Tibial nerve (tissue), 4 donors: ENCODE data around the gene TUBGCP2.

ENCODE experiments used
- EP300 ChIP-seq, 2 donors: sonication (generic); formaldehyde crosslinking; IDR thresholded peaks; one replicate each; pipeline ENCODE4 v1.6.1; 2017; ENCODE audit warnings: antibody characterized with exemption in 2 of 2, mild to moderate bottlenecking in 1 of 2
- POLR2A ChIP-seq, 2 donors: fragments of 450-650 bp; IDR thresholded peaks; one replicate each; pipeline ENCODE4 v1.6.1; 2017; ENCODE audit warnings: antibody characterized with exemption in 2 of 2, mild to moderate bottlenecking in 2 of 2, moderate library complexity in 2 of 2
- TF ChIP-seq, protein P1 (sequence below), 5 experiments: fragments of 200-600 bp in 3 of 5; fragments of 450-650 bp in 2 of 5; sonication (generic) in 3 of 5; IDR thresholded peaks; one replicate each; pipeline ENCODE4 v1.5.1; 2016 to 2019; ENCODE audit warnings: antibody characterized with exemption in 5 of 5, mild to moderate bottlenecking in 3 of 5, moderate library complexity in 2 of 5

GRCh38 chr10:133351408-133352318 lies 43.0 kb upstream of the TUBGCP2 start:
- TF ChIP-seq, protein P1, sequence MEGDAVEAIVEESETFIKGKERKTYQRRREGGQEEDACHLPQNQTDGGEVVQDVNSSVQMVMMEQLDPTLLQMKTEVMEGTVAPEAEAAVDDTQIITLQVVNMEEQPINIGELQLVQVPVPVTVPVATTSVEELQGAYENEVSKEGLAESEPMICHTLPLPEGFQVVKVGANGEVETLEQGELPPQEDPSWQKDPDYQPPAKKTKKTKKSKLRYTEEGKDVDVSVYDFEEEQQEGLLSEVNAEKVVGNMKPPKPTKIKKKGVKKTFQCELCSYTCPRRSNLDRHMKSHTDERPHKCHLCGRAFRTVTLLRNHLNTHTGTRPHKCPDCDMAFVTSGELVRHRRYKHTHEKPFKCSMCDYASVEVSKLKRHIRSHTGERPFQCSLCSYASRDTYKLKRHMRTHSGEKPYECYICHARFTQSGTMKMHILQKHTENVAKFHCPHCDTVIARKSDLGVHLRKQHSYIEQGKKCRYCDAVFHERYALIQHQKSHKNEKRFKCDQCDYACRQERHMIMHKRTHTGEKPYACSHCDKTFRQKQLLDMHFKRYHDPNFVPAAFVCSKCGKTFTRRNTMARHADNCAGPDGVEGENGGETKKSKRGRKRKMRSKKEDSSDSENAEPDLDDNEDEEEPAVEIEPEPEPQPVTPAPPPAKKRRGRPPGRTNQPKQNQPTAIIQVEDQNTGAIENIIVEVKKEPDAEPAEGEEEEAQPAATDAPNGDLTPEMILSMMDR (IDR thresholded peaks at IDR 0.05): no peak
- TF ChIP-seq EP300 (IDR thresholded peaks at IDR 0.05) (no peak), POLR2A (IDR thresholded peaks at IDR 0.05) (no peak)
